GM20000 (cell line): ENCODE data around the gene ABHD17C.

Source experiments
- DNase-seq: peaks from one replicate; pipeline ENCODE4 v3.0.0; 2012; ENCODE audit warnings: low spot score
- CTCF ChIP-seq: IDR thresholded peaks from 2 replicates; pipeline ENCODE4 v1.5.1; 2012; ENCODE audit warnings: mild to moderate bottlenecking, control low read depth; ENCODE audit errors: extremely low read depth, missing control alignments

The ABHD17C gene

GRCh38 chr15:80791004-80791403 lies 95.9 kb downstream of the ABHD17C start:
- no peak for DNase-seq
- TF ChIP-seq CTCF, result no peak

GRCh38 chr15:80796407-80796806 lies 101.3 kb downstream of the ABHD17C start:
- TF ChIP-seq CTCF, result no peak
- no peak for DNase-seq

GRCh38 chr15:80798911-80799310 lies 103.8 kb downstream of the ABHD17C start:
- no peak for DNase-seq
- TF ChIP-seq CTCF, result no peak

GRCh38 chr15:80800067-80800466 lies 105.0 kb downstream of the ABHD17C start:
- TF ChIP-seq CTCF, result no peak
- no peak for DNase-seq

- DNase-seq, result no peak
- no peak for TF ChIP-seq CTCF
Measured at GRCh38 chr15:80801891-80802680, 107.0 kb downstream of the ABHD17C start.

- TF ChIP-seq CTCF, result no peak
- no peak for DNase-seq
Measured at GRCh38 chr15:80803580-80804525, 108.7 kb downstream of the ABHD17C start.

GRCh38 chr15:80804970-80805495 lies 109.9 kb downstream of the ABHD17C start:
- no peak for DNase-seq
- TF ChIP-seq CTCF, result no peak
